KOPT-K1 (cell line): ENCODE measurements around the gene PHACTR3.

Experiments
- H3K27ac ChIP-seq: fragments of 200-600 bp; sonication (generic); 2 replicates; pipeline ENCODE4 v1.5.1; 2016; ENCODE audit warnings: antibody characterized with exemption, mild to moderate bottlenecking, low read depth, low read length; ENCODE audit not compliant: poor library complexity, severe bottlenecking
- H3K36me3 ChIP-seq: fragments of 200-600 bp; sonication (generic); 2 replicates; pipeline ENCODE4 v1.5.1; 2017; ENCODE audit warnings: antibody characterized with exemption, mild to moderate bottlenecking, low read length, moderate library complexity; ENCODE audit not compliant: insufficient read depth
- H3K9me3 ChIP-seq: fragments of 200-600 bp; sonication (generic); 2 replicates; pipeline ENCODE4 v1.5.1; 2017; ENCODE audit warnings: antibody characterized with exemption, low read length, mild to moderate bottlenecking; ENCODE audit not compliant: insufficient read depth, poor library complexity, severe bottlenecking

The PHACTR3 gene

GRCh38 chr20:59668926-59669850 lies 64.8 kb downstream of the PHACTR3 start:
- H3K9me3 ChIP-seq = no peaks in the 10 kb centered on the region
- H3K36me3 ChIP-seq = no peaks in the 10 kb centered on the region; the same call in 1 of the 2 replicates
- no peak overlapping the region for H3K27ac ChIP-seq

GRCh38 chr20:59670786-59671492 lies 66.6 kb downstream of the PHACTR3 start:
- Histone ChIP-seq H3K9me3 (no peaks in the 10 kb centered on the region), H3K36me3 (no peaks in the 10 kb centered on the region; the same call in 1 of the 2 replicates), H3K27ac (no peak overlapping the region)

- Histone ChIP-seq H3K27ac (no peak overlapping the region), H3K9me3 (no peaks in the 10 kb centered on the region), H3K36me3 (no peaks in the 10 kb centered on the region; the same call in 1 of the 2 replicates)
These were observed 67.5 kb downstream of the PHACTR3 start for GRCh38 chr20:59671661-59672471.

- Histone ChIP-seq H3K9me3 (no peaks in the 10 kb centered on the region), H3K27ac (no peak overlapping the region), H3K36me3 (no peaks in the 10 kb centered on the region; the same call in 1 of the 2 replicates)
These were observed 68.2 kb downstream of the PHACTR3 start for GRCh38 chr20:59672576-59672975.

GRCh38 chr20:59673288-59673997 lies 69.1 kb downstream of the PHACTR3 start:
- H3K9me3 ChIP-seq = no peaks in the 10 kb centered on the region
- H3K27ac ChIP-seq = no peak overlapping the region
- H3K36me3 ChIP-seq = no peaks in the 10 kb centered on the region; the same call in 1 of the 2 replicates

GRCh38 chr20:59673998-59674445 lies 69.7 kb downstream of the PHACTR3 start:
- Histone ChIP-seq H3K36me3 (no peaks in the 10 kb centered on the region; the same call in 1 of the 2 replicates), H3K9me3 (no peaks in the 10 kb centered on the region), H3K27ac (no peak overlapping the region)

- Histone ChIP-seq H3K27ac (no peak overlapping the region), H3K36me3 (no peaks in the 10 kb centered on the region), H3K9me3 (no peaks in the 10 kb centered on the region)
These were observed 71.9 kb downstream of the PHACTR3 start for GRCh38 chr20:59676126-59676850.

GRCh38 chr20:59676851-59677182 lies 72.5 kb downstream of the PHACTR3 start:
- Histone ChIP-seq H3K9me3 (no peaks in the 10 kb centered on the region), H3K36me3 (no peaks in the 10 kb centered on the region), H3K27ac (no peak overlapping the region)

- H3K9me3 ChIP-seq = no peaks in the 10 kb centered on the region
- no peaks in the 10 kb centered on the region for H3K36me3 ChIP-seq
- no peak overlapping the region for H3K27ac ChIP-seq
These were observed 73.2 kb downstream of the PHACTR3 start for GRCh38 chr20:59677586-59677985.

GRCh38 chr20:59678288-59678687 lies 73.9 kb downstream of the PHACTR3 start:
- H3K27ac ChIP-seq = no peak overlapping the region
- H3K9me3 ChIP-seq = no peaks in the 10 kb centered on the region
- no peaks in the 10 kb centered on the region for H3K36me3 ChIP-seq

GRCh38 chr20:59678951-59679350 lies 74.6 kb downstream of the PHACTR3 start:
- H3K27ac ChIP-seq = no peak overlapping the region
- H3K36me3 ChIP-seq = no peaks in the 10 kb centered on the region
- no peaks in the 10 kb centered on the region for H3K9me3 ChIP-seq

- Histone ChIP-seq H3K36me3 (peaks cover 7% of the 10 kb centered on the region; the same call in 1 of the 2 replicates), H3K27ac (no peak overlapping the region), H3K9me3 (no peaks in the 10 kb centered on the region)
These were observed 75.9 kb downstream of the PHACTR3 start for GRCh38 chr20:59680148-59680650.

GRCh38 chr20:59680852-59681251 lies 76.5 kb downstream of the PHACTR3 start:
- peaks cover 7% of the 10 kb centered on the region; the same call in 1 of the 2 replicates for H3K36me3 ChIP-seq
- H3K9me3 ChIP-seq = no peaks in the 10 kb centered on the region
- no peak overlapping the region for H3K27ac ChIP-seq
